HepG2 (cell line): ENCODE measurements around the gene CBL. TPM values are rescaled to one million over a fixed set of nuclear protein-coding genes. Genes with fewer than 3 reads are reported as not detected.

Experiments
- KDM1A ChIP-seq: IDR thresholded peaks from 2 replicates; pipeline ENCODE4 v1.6.1; 2016; ENCODE audit warnings: missing compliant biosample characterization
- RAD21 ChIP-seq: fragments of 450-650 bp; formaldehyde crosslinking; IDR thresholded peaks from 2 replicates; pipeline ENCODE4 v1.5.0; 2020; ENCODE audit warnings: mild to moderate bottlenecking
- RFXANK ChIP-seq: IDR thresholded peaks from 2 replicates; pipeline ENCODE4 v1.6.1; 2016
- SMC3 ChIP-seq: IDR thresholded peaks from 2 replicates; pipeline ENCODE4 v1.6.1; 2011; ENCODE audit warnings: low read length, improper control_type of control experiment
- STAG1 ChIP-seq: sonication (generic); formaldehyde crosslinking; IDR thresholded peaks from 2 replicates; pipeline ENCODE4 v1.4.0; 2020; ENCODE audit warnings: missing genetic modification reagents
- TFE3 ChIP-seq: IDR thresholded peaks from 2 replicates; pipeline ENCODE4 v1.6.1; 2016
- ZC3H4 ChIP-seq: sonication (generic); formaldehyde crosslinking; IDR thresholded peaks from 2 replicates; pipeline ENCODE4 v1.4.0; 2020; ENCODE audit warnings: missing genetic modification reagents, borderline replicate concordance
- ZFP36 ChIP-seq: fragments of 150-350 bp; IDR thresholded peaks from 2 replicates; pipeline ENCODE4 v1.6.1; 2018; ENCODE audit warnings: borderline replicate concordance, low read length, low read depth; ENCODE audit not compliant: partially characterized antibody
- ZMYM4 ChIP-seq: sonication (generic); formaldehyde crosslinking; IDR thresholded peaks from 2 replicates; pipeline ENCODE4 v1.8.1; 2023; ENCODE audit warnings: mild to moderate bottlenecking, missing genetic modification reagents
- ZNF317 ChIP-seq: sonication (generic); formaldehyde crosslinking; IDR thresholded peaks from 2 replicates; pipeline ENCODE4 v1.5.0; 2020; ENCODE audit warnings: mild to moderate bottlenecking, missing genetic modification reagents
- ZNF431 ChIP-seq: sonication (generic); formaldehyde crosslinking; IDR thresholded peaks from 2 replicates; pipeline ENCODE4 v1.9.0; 2022; ENCODE audit warnings: missing genetic modification reagents, low read depth, mild to moderate bottlenecking, borderline replicate concordance
- polyA plus RNA-seq, 8 experiments: library from polyadenylated mRNA; depleted of rRNA in 3 of 8; stranded (reverse) in 7 of 8; unstranded in 1 of 8; fragments of >200 nt; fragmentation: Illumina TruSeq in 4 of 8; extraction: Trizol in 4 of 8; gene quantifications; 2 replicates each; pipeline versions ENCODE4 v1.2.1 to v1.2.3, GENCODE V29; 2011 to 2016; ENCODE audit warnings: low read depth in 4 of 8, missing spikeins in 1 of 8, mixed read lengths in 1 of 8; ENCODE audit not compliant: insufficient read depth in 1 of 8
- total RNA-seq, 5 experiments: library from RNA; depleted of rRNA; stranded (reverse); fragments of >200 nt; fragmentation: Illumina TruSeq; extraction: Trizol; gene quantifications; 2 replicates each; pipeline ENCODE4 v1.2.3, GENCODE V29; 2016; ENCODE audit warnings: low read depth in 1 of 5
- TF ChIP-seq, protein P1 (sequence below), 2 experiments: sonication (generic) in 1 of 2; formaldehyde crosslinking in 1 of 2; IDR thresholded peaks; 2 replicates each; pipeline versions ENCODE4 v1.4.0 to v1.6.1; 2018 to 2020; ENCODE audit warnings: missing genetic modification reagents in 2 of 2, borderline replicate concordance in 1 of 2, low read depth in 1 of 2, mild to moderate bottlenecking in 1 of 2, missing biosample characterization in 1 of 2
- TF ChIP-seq, protein P2 (sequence below): IDR thresholded peaks from 2 replicates; pipeline ENCODE4 v1.6.1; 2016; ENCODE audit warnings: missing compliant biosample characterization, missing genetic modification reagents, borderline replicate concordance

The CBL gene
- total and polyA plus RNA-seq, 2 of the 13 experiments (the other 11 are each of a cell fraction or from before 2014, with no cell fraction given): 6.6 to 7.4 TPM

DNA sequence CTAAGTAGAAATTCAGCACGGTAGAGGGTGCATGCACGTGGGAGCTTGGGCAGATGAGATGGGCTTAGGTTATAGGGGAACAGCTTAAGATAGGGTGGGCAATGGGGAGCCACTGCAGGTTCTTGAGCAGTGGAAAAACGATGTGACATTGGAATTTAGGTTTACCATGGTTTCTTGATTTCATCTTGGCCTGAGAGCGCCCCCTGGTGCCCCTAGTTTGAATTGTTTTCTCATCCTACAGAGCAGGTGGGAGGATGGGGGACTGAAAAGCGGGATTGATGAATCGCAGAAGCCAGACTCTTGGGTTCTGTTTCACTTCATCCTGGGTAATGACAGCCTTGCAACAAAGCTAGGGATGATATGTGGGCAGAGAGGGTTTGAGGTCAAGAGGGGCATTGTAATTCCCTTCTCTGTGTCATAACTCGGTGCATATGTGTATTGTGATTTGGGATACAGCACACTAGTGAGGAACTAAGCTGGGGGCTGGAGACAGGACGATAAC is 117.4 kb downstream of the CBL start (continued):
- TF ChIP-seq ZFP36 (peak; percentile 83), KDM1A (CRISPR knock-in tag) (peak; percentile 46; the same call in 1 of the 2 replicates), TFE3 (no peak), RFXANK (CRISPR knock-in tag) (no peak), RAD21 (CRISPR knock-in tag) (peak; percentile 44; the same call in 1 of the 2 replicates), ZNF431 (CRISPR knock-in tag) (no peak), ZNF317 (CRISPR knock-in tag) (0 out of 2 replicates have a peak, but pooled peaks have one; percentile 23), STAG1 (CRISPR knock-in tag) (peak; percentile 52), ZC3H4 (no peak), ZMYM4 (CRISPR knock-in tag) (no peak), SMC3 (peak; percentile 40; the same call in 1 of the 2 replicates)
- TF ChIP-seq, protein P1, sequence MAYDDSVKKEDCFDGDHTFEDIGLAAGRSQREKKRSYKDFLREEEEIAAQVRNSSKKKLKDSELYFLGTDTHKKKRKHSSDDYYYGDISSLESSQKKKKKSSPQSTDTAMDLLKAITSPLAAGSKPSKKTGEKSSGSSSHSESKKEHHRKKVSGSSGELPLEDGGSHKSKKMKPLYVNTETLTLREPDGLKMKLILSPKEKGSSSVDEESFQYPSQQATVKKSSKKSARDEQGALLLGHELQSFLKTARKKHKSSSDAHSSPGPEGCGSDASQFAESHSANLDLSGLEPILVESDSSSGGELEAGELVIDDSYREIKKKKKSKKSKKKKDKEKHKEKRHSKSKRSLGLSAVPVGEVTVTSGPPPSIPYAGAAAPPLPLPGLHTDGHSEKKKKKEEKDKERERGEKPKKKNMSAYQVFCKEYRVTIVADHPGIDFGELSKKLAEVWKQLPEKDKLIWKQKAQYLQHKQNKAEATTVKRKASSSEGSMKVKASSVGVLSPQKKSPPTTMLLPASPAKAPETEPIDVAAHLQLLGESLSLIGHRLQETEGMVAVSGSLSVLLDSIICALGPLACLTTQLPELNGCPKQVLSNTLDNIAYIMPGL (CRISPR knock-in tag; IDR thresholded peaks at IDR 0.05; ENCODE audit: borderline replicate concordance in 1 of 2, low read depth in 1 of 2): peak; percentile 38 to 49; a peak in 2 of 4 replicates
- TF ChIP-seq, protein P2, sequence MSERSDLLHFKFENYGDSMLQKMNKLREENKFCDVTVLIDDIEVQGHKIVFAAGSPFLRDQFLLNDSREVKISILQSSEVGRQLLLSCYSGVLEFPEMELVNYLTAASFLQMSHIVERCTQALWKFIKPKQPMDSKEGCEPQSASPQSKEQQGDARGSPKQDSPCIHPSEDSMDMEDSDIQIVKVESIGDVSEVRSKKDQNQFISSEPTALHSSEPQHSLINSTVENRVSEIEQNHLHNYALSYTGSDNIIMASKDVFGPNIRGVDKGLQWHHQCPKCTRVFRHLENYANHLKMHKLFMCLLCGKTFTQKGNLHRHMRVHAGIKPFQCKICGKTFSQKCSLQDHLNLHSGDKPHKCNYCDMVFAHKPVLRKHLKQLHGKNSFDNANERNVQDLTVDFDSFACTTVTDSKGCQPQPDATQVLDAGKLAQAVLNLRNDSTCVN (CRISPR knock-in tag): no peak
